Measurements from ENCODE around the gene SART1.

SART1 gene

GRCh38 chr11:65965986-65966762 is 4.6 kb downstream of the SART1 start:
- no peak for DNase-seq (ENCODE audit: low read depth, low spot score)
- POLR2A ChIA-PET: no interaction called here
- CTCF ChIA-PET: interaction anchor here (0.6 to 44.9 kb wide), 3 partner anchors 11 to 84 kb away, joined by 3 to 1090 read pairs (median 3); partner anchors contain the start of genes CCDC85B, CTSW, EFEMP2 and FIBP
- no peak for TF ChIP-seq CTCF (IDR thresholded peaks at IDR 0.05; ENCODE audit: insufficient read depth, low read length, missing control alignments)
- H3K4me3 ChIP-seq (ENCODE audit: low read depth, low read length): no peak overlapping the region

GRCh38 chr11:65967329-65967934 is 5.9 kb downstream of the SART1 start:
- no peak overlapping the region for H3K4me3 ChIP-seq (ENCODE audit: low read depth, low read length)
- ChIA-PET POLR2A (no interaction called here), CTCF (interaction anchor here (44.9 kb wide), 1 partner anchor 85 kb away, joined by 1090 read pairs; the partner anchor contains the start of genes CCDC85B, CTSW, EFEMP2 and FIBP)
- no peak for DNase-seq (ENCODE audit: low read depth, low spot score)
- TF ChIP-seq CTCF (IDR thresholded peaks at IDR 0.05; ENCODE audit: insufficient read depth, low read length, missing control alignments): no peak

GRCh38 chr11:65968600-65969482 is 7.3 kb downstream of the SART1 start:
- ChIA-PET POLR2A (no interaction called here), CTCF (interaction anchor here (1.4 to 44.9 kb wide), 2 partner anchors 11 to 86 kb away, joined by 3 to 1090 read pairs; partner anchors contain the start of genes CCDC85B, CTSW, EFEMP2 and FIBP)
- no peak for TF ChIP-seq CTCF (IDR thresholded peaks at IDR 0.05; ENCODE audit: insufficient read depth, low read length, missing control alignments)
- no peak for DNase-seq (ENCODE audit: low read depth, low spot score)
- H3K4me3 ChIP-seq (ENCODE audit: low read depth, low read length): no peak overlapping the region

GRCh38 chr11:65972116-65972515 is 10.6 kb downstream of the SART1 start:
- ChIA-PET CTCF (interaction anchor here (1.0 to 44.9 kb wide), 4 partner anchors 11 to 261 kb away, joined by 3 to 1090 read pairs (median 14); partner anchors contain the start of genes CCDC85B, CTSW, EFEMP2 and FIBP), POLR2A (no interaction called here)
- TF ChIP-seq CTCF (IDR thresholded peaks at IDR 0.05; ENCODE audit: insufficient read depth, low read length, missing control alignments): no peak
- no peak for DNase-seq (ENCODE audit: low read depth, low spot score)
- H3K4me3 ChIP-seq (ENCODE audit: low read depth, low read length): no peak overlapping the region

- TF ChIP-seq CTCF (IDR thresholded peaks at IDR 0.05; ENCODE audit: insufficient read depth, low read length, missing control alignments): no peak
- DNase-seq (ENCODE audit: low read depth, low spot score): no peak
- H3K4me3 ChIP-seq (ENCODE audit: low read depth, low read length): no peak overlapping the region
- ChIA-PET POLR2A (interaction anchor here (1.0 kb wide), 1 partner anchor 11 kb away, joined by 3 read pairs; no protein-coding TSS in a partner anchor), CTCF (interaction anchor here (3.0 to 44.9 kb wide), 2 partner anchors 12 to 91 kb away, joined by 11 to 1090 read pairs; partner anchors contain the start of genes CCDC85B, CTSW, EFEMP2 and FIBP)
These were observed 12.0 kb downstream of the SART1 start for GRCh38 chr11:65973439-65974110.
